GM19023 (cell line): ENCODE results near the gene ABCA13.

Source experiments
- ATAC-seq: cut with Tn5 transposase; IDR thresholded peaks from one replicate; pipeline ENCODE4 v1.9.1; 2021; ENCODE audit warnings: mild to moderate bottlenecking, moderate library complexity; ENCODE audit not compliant: unreplicated experiment

Gene ABCA13

GRCh38 chr7:48224042-48224441, 52.8 kb downstream of the ABCA13 start:
- no peak for ATAC-seq

- ATAC-seq: no peak
Observed at GRCh38 chr7:48225101-48225500, 53.8 kb downstream of the ABCA13 start.

- no peak for ATAC-seq
Observed at GRCh38 chr7:48237354-48237753, 66.1 kb downstream of the ABCA13 start.

GRCh38 chr7:48242846-48243245, 71.6 kb downstream of the ABCA13 start:
- ATAC-seq: no peak

- no peak for ATAC-seq
Observed at GRCh38 chr7:48244864-48245271, 73.6 kb downstream of the ABCA13 start.

GRCh38 chr7:48245751-48246472, 74.7 kb downstream of the ABCA13 start:
- peak; percentile 73 for ATAC-seq

- no peak for ATAC-seq
Observed at GRCh38 chr7:48249166-48249565, 77.9 kb downstream of the ABCA13 start.

- ATAC-seq: no peak
Observed at GRCh38 chr7:48250441-48250951, 79.2 kb downstream of the ABCA13 start.

- peak; percentile 84 for ATAC-seq
Observed at GRCh38 chr7:48251766-48252165, 80.5 kb downstream of the ABCA13 start.

GRCh38 chr7:48252995-48253394, 81.7 kb downstream of the ABCA13 start:
- no peak for ATAC-seq

GRCh38 chr7:48255046-48255445, 83.8 kb downstream of the ABCA13 start:
- ATAC-seq: no peak

GRCh38 chr7:48259463-48260280, 88.4 kb downstream of the ABCA13 start:
- ATAC-seq: no peak

- ATAC-seq: no peak
Observed at GRCh38 chr7:48261696-48262095, 90.4 kb downstream of the ABCA13 start.

- no peak for ATAC-seq
Observed at GRCh38 chr7:48262606-48263310, 91.5 kb downstream of the ABCA13 start.

GRCh38 chr7:48263311-48263650, 92.0 kb downstream of the ABCA13 start:
- no peak for ATAC-seq

GRCh38 chr7:48269066-48269465, 97.8 kb downstream of the ABCA13 start:
- no peak for ATAC-seq

GRCh38 chr7:48274662-48275061, 103.4 kb downstream of the ABCA13 start:
- ATAC-seq: no peak

- no peak for ATAC-seq
Observed at GRCh38 chr7:48279420-48279819, 108.2 kb downstream of the ABCA13 start.

GRCh38 chr7:48280100-48280499, 108.8 kb downstream of the ABCA13 start:
- ATAC-seq: no peak

- ATAC-seq: no peak
Observed at GRCh38 chr7:48285373-48285772, 114.1 kb downstream of the ABCA13 start.

- ATAC-seq: no peak
Observed at GRCh38 chr7:48286836-48287235, 115.6 kb downstream of the ABCA13 start.

- ATAC-seq: no peak
Observed at GRCh38 chr7:48289656-48290055, 118.4 kb downstream of the ABCA13 start.
